OCI-LY1 (cell line): ENCODE results near the gene ANKRD35.

Experiments used
- EZH2 ChIP-seq: fragments of 200-600 bp; sonication (generic), shearing (Covaris generic); IDR thresholded peaks from 2 replicates; pipeline ENCODE4 v1.8.0; 2017; ENCODE audit warnings: borderline replicate concordance, mixed run types, mild to moderate bottlenecking, antibody characterized with exemption, low read length, moderate library complexity, mixed read lengths
- TF ChIP-seq, protein P1 (sequence below): fragments of 200-600 bp; sonication (generic), shearing (Covaris generic); IDR thresholded peaks from 2 replicates; pipeline ENCODE4 v1.5.1; 2017; ENCODE audit warnings: mild to moderate bottlenecking, antibody characterized with exemption, low read length, moderate library complexity, mixed read lengths

DNA sequence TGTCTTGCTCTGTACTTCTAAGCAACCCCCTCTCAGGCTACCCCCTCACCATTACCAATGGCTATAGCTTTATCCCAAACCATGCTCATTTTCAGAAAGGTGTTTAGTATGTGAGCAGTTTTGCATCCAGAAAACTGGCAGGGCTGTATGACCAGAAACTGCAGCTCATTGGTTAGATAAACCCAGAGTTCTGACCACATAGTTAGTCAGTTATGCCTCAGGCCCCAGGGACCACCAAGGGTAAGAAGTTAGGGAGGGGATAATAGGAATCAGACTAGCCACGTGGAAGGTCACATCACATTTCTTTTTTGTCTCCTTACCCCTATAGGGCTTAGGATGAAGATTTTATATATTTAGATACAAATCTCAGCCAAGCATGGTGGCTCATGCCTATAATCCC is 23.0 kb upstream of the ANKRD35 start:
- TF ChIP-seq, protein P1, sequence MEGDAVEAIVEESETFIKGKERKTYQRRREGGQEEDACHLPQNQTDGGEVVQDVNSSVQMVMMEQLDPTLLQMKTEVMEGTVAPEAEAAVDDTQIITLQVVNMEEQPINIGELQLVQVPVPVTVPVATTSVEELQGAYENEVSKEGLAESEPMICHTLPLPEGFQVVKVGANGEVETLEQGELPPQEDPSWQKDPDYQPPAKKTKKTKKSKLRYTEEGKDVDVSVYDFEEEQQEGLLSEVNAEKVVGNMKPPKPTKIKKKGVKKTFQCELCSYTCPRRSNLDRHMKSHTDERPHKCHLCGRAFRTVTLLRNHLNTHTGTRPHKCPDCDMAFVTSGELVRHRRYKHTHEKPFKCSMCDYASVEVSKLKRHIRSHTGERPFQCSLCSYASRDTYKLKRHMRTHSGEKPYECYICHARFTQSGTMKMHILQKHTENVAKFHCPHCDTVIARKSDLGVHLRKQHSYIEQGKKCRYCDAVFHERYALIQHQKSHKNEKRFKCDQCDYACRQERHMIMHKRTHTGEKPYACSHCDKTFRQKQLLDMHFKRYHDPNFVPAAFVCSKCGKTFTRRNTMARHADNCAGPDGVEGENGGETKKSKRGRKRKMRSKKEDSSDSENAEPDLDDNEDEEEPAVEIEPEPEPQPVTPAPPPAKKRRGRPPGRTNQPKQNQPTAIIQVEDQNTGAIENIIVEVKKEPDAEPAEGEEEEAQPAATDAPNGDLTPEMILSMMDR, result no peak
- no peak for TF ChIP-seq EZH2
